SKM-1 (cell line): ENCODE measurements around the gene KRT1.
"Not testable (repeated sequence)": the region's sequence is repeated elsewhere in the genome, so short reads cannot be mapped to it uniquely, and the experiment has no call there.

Source experiments
- DNase-seq: peaks from one replicate; lab custom pipeline; 2025; ENCODE audit not compliant: unreplicated experiment; lab: John Stamatoyannopoulos, UW

Gene KRT1

DNA sequence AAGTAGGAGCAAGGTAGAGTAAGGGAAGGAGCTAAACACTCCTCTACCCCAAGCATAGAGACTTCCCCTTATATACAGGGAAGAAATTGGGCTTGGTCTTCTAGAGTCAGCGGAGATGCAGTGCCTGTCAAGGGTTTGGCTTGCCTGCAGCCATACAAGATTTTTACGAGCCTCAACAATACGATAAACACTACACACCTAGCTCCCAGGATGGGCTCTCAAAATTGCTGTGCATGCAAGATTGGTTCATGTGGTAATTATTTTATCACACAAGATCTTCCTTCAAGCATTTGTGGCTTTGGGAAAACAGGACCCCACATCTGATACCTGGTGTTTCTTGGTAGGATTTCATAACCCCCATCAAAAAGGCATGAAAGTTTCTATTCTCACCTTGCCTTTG, at the start of gene KRT1:
Gene KRT1, minus strand, starts transcription at position 45 of the 400 bp plus-strand sequence. CDS start 59 bp downstream, outside the sequence.
- no peak for DNase-seq

- no peak for DNase-seq
Observed at GRCh38 chr12:52729147-52729546, 48.9 kb upstream of the KRT1 start.

GRCh38 chr12:52728374-52728773, 48.2 kb upstream of the KRT1 start:
- no peak for DNase-seq

DNA sequence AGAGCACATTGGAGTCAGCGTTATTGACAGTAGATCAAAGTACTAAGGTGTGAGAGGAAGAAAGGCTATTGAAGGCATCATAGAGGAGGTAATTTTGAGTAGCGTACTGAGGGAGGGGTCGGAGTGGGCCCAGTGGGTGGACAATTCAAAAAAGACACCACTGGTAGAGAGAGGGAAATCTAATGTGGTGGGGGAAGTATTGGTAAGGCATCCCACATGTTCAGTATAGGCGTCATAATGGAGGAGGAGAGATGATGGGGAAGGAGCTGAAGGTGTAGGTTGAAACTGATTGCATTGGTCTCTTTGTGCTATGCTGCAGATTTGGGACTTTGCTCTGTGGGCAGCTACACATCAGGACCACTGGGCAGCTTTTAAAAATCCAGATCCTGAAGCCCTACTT, 46.8 kb upstream of the KRT1 start:
- DNase-seq = no peak

DNA sequence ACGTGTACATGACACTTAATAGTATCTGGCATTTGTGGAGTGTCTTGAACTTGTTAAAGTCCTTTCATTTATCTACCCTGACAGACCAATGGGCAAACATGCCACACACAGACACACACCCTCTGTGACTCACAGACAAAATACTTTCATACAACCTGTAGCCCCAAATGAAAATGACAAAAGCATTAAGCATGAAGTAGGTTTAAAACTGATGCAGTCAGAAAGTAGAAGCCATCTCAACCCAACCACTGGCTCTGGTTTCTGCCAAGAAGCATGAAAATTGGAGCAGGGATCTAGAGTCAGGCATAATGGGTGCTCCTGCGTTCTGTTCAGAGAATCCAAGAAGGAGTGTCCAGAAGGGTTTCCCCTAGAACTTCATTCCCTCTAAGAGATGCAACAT, 46.2 kb upstream of the KRT1 start:
- DNase-seq = no peak

DNA sequence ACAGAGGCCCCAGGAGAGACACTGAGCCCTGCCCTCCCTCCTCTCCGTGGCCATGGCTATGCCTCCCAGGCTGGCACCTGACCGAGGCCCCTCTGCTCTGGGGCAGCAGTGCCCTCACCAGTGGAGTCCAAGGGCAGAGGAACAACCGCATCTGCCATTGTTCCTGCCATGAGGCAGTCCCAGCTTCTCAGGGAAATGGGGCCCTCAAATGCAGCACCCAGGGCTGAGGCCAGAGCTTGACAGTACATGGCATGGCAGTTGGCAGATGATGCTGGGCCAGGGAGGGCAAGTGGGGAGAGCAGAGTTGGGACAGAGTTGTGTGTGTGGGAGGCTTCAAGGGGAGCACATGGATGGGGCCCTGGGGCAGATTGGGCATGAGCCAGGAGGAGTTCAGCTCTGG, 44.2 kb upstream of the KRT1 start:
- DNase-seq = no peak

- no peak for DNase-seq
Observed at GRCh38 chr12:52722680-52723079, 42.5 kb upstream of the KRT1 start.

GRCh38 chr12:52721838-52722470, 41.7 kb upstream of the KRT1 start:
- DNase-seq = no peak

DNA sequence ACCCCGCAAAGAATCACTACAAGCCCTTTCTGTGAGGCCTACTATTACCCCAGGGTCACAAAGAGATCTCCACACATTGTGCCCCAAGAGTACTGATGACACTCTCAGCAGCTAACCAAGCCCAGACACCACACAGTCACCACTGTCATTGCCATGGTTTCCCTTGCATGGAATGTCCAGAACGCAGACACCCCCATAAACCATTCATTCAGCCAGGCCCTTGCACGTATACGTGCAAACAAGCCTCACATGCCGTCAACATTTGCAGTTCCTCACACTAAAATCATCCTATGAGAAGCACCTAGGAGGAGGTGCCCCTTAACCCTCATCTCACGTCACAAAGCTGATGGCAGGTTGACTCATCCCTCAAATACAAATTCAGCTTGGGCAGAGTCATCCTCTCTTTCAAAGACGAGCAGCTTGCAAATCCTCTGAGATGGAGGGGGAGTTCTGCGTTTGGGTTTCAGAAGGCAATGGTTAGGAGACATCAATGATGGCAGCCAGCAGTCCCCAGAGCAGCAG, 40.2 kb upstream of the KRT1 start:
- DNase-seq = no peak

GRCh38 chr12:52716061-52716460, 35.9 kb upstream of the KRT1 start:
- no peak for DNase-seq

DNA sequence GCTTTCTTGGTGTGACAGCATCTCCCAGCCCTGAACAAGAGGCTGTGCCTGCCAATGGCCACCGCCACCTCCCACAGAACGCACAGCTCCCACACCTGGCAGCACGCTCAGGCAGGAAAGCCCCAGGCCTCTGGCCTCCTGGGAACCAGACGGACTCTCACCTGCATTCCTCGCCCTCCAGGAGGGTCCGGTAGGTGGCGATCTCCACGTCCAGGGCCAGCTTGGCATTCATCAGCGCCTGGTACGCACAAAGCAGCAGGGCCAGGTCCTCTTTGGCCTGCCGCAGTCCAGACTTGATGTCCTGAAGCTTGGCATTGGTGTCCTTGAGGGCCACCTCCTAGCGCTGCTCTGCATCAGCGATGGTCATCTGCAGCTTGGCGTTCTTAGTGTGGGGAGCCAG, 35.2 kb upstream of the KRT1 start:
- no peak for DNase-seq

DNA sequence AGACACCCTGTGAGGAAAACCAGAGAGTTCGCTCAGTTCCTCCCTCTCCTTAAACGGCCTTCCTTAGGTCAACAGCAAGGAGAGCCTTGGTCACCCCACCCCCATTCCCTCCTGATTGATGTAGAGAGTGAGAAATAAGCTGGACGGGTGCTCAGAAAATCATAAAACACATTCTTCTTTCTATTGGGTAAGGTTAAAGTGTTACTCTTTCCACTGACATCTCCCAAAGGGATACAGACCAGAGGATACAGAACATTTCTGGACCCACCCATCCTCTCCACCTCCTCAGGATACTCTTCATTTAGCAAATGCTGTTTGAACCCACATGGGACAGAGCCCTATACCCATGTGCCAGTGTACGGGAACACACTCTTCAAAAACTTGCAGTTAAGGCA, 34.7 kb upstream of the KRT1 start:
- DNase-seq = no peak

DNA sequence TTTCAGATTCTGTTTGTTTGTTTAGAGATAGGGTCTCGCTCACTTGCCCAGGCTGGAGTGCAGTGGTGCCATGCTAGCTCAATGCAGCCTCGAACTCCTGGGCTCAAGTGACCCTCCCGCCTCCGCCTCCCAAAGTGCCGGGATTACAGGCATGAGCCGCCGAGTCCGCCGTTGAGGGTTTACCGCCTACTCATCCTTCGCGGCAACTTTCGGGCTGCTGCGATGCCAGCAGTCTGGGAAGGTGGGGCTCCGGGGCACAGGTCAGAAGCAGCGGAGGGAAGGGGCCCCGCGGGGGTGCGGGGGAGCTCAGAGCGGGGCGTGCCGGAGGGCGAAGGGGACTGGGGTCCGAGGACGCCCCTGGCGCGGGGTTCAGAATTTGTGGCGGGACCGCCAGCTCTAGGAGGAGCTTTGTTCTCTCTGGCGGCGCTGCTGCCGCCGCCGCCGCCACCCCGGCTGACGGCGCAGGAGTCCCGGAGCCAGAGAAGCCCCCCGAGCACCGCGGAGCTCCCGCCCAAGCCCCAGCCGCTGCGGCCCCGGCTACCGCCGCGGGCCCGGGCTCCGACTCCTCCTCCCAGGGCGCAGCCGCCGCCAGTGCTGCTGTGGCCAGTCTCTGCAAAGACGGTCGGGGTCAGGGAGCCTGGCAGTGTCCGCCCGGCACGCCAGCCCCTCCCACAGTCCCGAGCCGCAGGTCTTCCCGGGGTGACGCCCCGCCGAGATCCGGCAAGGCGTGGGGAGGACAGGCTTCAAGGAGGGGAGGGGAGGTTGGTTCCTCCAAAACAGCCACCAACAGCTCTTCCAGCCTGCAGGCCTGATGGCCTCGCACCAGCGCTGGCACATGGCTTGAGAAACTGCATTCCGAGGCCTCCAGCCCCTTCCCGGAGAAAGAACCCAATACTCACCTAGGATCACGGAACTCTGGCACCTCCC, 34.0 kb upstream of the KRT1 start:
- no peak for DNase-seq

GRCh38 chr12:52712122-52712521, 31.9 kb upstream of the KRT1 start:
- not testable (repeated sequence) for DNase-seq

DNA sequence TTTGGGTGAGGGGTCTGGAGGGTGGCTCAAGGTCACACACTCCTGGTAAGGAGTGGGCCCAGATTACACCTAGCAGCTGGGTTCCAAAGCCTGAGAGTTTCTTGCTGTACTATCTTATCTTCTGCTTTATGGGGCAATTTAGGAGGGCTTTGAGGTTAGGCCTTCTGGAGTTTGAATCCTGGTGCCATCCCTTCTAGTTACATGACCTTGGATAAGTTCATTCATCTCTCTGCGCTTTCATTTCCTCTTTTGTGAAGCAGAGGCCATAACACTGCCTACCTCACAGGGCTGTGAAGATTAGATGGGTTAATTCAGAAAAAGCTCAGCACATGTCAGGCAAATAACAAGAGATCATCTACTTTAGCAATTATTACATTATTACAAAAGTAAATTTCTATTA, 30.5 kb upstream of the KRT1 start:
- no peak for DNase-seq

- no peak for DNase-seq
Observed at GRCh38 chr12:52708010-52708409, 27.8 kb upstream of the KRT1 start.

GRCh38 chr12:52704464-52704863, 24.3 kb upstream of the KRT1 start:
- DNase-seq = no peak

DNA sequence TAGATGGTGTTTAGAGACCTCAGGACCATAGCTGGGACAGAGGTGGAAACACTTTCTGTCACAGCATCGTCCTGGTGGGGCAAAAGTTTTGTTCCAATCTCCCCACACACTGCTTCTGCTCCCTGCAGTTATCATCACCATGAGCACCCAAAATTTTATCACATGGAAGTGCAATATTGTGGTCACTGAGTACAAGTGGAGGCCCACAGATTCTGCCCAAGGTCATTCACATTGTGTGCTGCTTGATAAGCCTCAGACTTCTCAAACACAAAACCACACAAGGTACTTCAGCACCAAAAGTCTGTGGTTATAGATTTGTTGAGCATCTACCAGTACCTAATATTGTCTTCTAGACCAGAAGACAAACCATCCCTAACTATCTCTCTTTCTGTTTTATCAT, 23.7 kb upstream of the KRT1 start:
- no peak for DNase-seq

DNA sequence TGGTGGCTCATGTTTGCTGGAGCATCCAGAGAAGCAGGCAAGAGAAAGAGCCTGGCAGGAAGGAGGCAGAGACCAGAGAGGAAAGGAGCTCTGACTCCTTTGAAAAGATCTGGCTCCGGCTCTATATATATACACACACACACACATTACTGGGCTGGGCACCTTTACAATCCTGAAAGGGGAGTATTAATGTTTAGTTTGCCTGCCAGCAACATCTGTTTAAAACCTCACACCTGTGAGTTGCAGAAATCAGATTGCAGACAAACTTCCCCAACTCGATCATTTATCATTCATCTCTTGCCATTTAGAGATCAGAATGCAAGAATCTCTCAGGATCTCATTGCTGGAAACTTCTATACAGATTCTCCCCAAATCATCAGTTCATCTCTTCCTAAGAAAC, 23.2 kb upstream of the KRT1 start, which contains the start of gene KRT77:
Gene KRT77, minus strand, starts transcription at position 101 of the 400 bp plus-strand sequence. Its CDS starts 90 bp downstream, at position 11.
- DNase-seq = no peak

- no peak for DNase-seq
Observed at GRCh38 chr12:52702338-52702737, 22.1 kb upstream of the KRT1 start.

- DNase-seq = no peak
Observed at GRCh38 chr12:52701281-52701680, 21.1 kb upstream of the KRT1 start.

- no peak for DNase-seq
Observed at GRCh38 chr12:52699960-52700359, 19.8 kb upstream of the KRT1 start.
